ENCODE measurements around the gene LIMS1.
"Not testable (repeated sequence)": the region's sequence is repeated elsewhere in the genome, so short reads cannot be mapped to it uniquely, and the experiment has no call there.

The LIMS1 gene

GRCh38 chr2:108637304-108637669, 103.0 kb downstream of the LIMS1 start:
- no peak for DNase-seq

- no peak for DNase-seq
Observed at GRCh38 chr2:108640731-108641130, 106.5 kb downstream of the LIMS1 start.

- DNase-seq: no peak
Observed at GRCh38 chr2:108641756-108642155, 107.5 kb downstream of the LIMS1 start.

GRCh38 chr2:108643261-108643849, 109.1 kb downstream of the LIMS1 start:
- no peak for DNase-seq

GRCh38 chr2:108643862-108644261, 109.6 kb downstream of the LIMS1 start:
- DNase-seq: not testable (repeated sequence)

GRCh38 chr2:108644446-108644845, 110.2 kb downstream of the LIMS1 start:
- DNase-seq: not testable (repeated sequence)

- DNase-seq: not testable (repeated sequence)
Observed at GRCh38 chr2:108648796-108649195, 114.5 kb downstream of the LIMS1 start.

GRCh38 chr2:108650465-108650864, 116.2 kb downstream of the LIMS1 start:
- not testable (repeated sequence) for DNase-seq

- not testable (repeated sequence) for DNase-seq
Observed at GRCh38 chr2:108651468-108651867, 117.2 kb downstream of the LIMS1 start.

GRCh38 chr2:108652187-108652931, 118.1 kb downstream of the LIMS1 start:
- DNase-seq: peak; percentile 33

- DNase-seq: not testable (repeated sequence)
Observed at GRCh38 chr2:108653425-108653824, 119.2 kb downstream of the LIMS1 start.

GRCh38 chr2:108653849-108654248, 119.6 kb downstream of the LIMS1 start:
- DNase-seq: not testable (repeated sequence)

GRCh38 chr2:108654521-108655125, 120.4 kb downstream of the LIMS1 start:
- DNase-seq: not testable (repeated sequence)

GRCh38 chr2:108655270-108655669, 121.0 kb downstream of the LIMS1 start:
- DNase-seq: not testable (repeated sequence)

GRCh38 chr2:108656282-108656681, 122.0 kb downstream of the LIMS1 start:
- not testable (repeated sequence) for DNase-seq

GRCh38 chr2:108657517-108657916, 123.2 kb downstream of the LIMS1 start:
- not testable (repeated sequence) for DNase-seq

GRCh38 chr2:108658553-108658952, 124.3 kb downstream of the LIMS1 start:
- not testable (repeated sequence) for DNase-seq

GRCh38 chr2:108661493-108661892, 127.2 kb downstream of the LIMS1 start:
- DNase-seq: not testable (repeated sequence)

GRCh38 chr2:108662207-108662612, 127.9 kb downstream of the LIMS1 start:
- DNase-seq: peak; percentile 24

- not testable (repeated sequence) for DNase-seq
Observed at GRCh38 chr2:108663346-108663745, 129.1 kb downstream of the LIMS1 start.

- DNase-seq: not testable (repeated sequence)
Observed at GRCh38 chr2:108664089-108664488, 129.8 kb downstream of the LIMS1 start.

GRCh38 chr2:108664979-108665378, 130.7 kb downstream of the LIMS1 start:
- not testable (repeated sequence) for DNase-seq

GRCh38 chr2:108665975-108666374, 131.7 kb downstream of the LIMS1 start:
- DNase-seq: not testable (repeated sequence)

- not testable (repeated sequence) for DNase-seq
Observed at GRCh38 chr2:108667140-108667539, 132.9 kb downstream of the LIMS1 start.

Measured in DMS53 (cell line).